Right lobe of liver (tissue), 4 donors: ENCODE data around the gene C1QC.

Experiments
- POLR2A ChIP-seq: fragments of 450-650 bp; IDR thresholded peaks from one replicate; pipeline ENCODE4 v1.6.1; 2017; ENCODE audit warnings: antibody characterized with exemption, mild to moderate bottlenecking
- TF ChIP-seq, protein P1 (sequence below), 4 donors: fragments of 200-600 bp in 3 of 4; fragments of 450-650 bp in 1 of 4; IDR thresholded peaks; one replicate each; pipeline versions ENCODE4 v1.5.1 to v1.8.0; 2016 to 2022; ENCODE audit warnings: antibody characterized with exemption in 4 of 4, mild to moderate bottlenecking in 2 of 4
- donor health status: DM: no; HTN: no; CAD: no.
- donor health status: DM: no; HTN: no; CAD: no.
- donor health status: DM: no; HTN: yes; CAD: no.

DNA sequence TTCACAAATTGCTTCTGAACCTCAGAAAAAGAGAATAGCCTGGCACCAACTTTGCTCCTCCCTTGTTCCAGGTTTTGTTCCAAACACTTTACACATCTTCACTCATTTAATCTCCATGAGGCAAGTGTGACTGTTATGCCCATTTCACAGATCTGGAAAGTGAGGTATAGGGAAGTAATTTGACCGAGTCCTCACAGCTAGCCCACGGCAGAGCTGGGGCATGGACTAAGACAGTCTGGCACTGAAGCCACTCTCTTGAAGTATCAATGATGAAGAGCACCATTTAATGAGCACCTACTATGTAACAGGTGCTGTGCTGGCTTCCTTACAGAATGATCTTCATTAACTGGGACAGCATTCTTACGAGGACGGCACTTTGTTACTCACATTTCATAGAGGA lies 28.6 kb downstream of the C1QC start:
- TF ChIP-seq, protein P1, sequence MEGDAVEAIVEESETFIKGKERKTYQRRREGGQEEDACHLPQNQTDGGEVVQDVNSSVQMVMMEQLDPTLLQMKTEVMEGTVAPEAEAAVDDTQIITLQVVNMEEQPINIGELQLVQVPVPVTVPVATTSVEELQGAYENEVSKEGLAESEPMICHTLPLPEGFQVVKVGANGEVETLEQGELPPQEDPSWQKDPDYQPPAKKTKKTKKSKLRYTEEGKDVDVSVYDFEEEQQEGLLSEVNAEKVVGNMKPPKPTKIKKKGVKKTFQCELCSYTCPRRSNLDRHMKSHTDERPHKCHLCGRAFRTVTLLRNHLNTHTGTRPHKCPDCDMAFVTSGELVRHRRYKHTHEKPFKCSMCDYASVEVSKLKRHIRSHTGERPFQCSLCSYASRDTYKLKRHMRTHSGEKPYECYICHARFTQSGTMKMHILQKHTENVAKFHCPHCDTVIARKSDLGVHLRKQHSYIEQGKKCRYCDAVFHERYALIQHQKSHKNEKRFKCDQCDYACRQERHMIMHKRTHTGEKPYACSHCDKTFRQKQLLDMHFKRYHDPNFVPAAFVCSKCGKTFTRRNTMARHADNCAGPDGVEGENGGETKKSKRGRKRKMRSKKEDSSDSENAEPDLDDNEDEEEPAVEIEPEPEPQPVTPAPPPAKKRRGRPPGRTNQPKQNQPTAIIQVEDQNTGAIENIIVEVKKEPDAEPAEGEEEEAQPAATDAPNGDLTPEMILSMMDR (IDR thresholded peaks at IDR 0.05): no peak
- no peak for TF ChIP-seq POLR2A
